Smooth muscle cell (in vitro differentiated cells): Measurements from ENCODE around the gene SSBP3. TPM values are rescaled to one million over a fixed set of nuclear protein-coding genes. Genes with fewer than 3 reads are reported as not detected.
A peak's percentile ranks its signal among the peaks of the same experiment; 100 is the strongest.
"Not testable (repeated sequence)": the region's sequence is repeated elsewhere in the genome, so short reads cannot be mapped to it uniquely, and the experiment has no call there.

Experiments
- DNase-seq: peaks from one replicate; lab custom pipeline; 2025; ENCODE audit not compliant: unreplicated experiment; lab: John Stamatoyannopoulos, UW
- H2AFZ ChIP-seq: fragments of 200-600 bp; sonication (generic); 2 replicates; pipeline ENCODE4 v1.6.0; 2016; ENCODE audit warnings: antibody characterized with exemption, low read depth, mild to moderate bottlenecking
- H3F3A ChIP-seq: fragments of 200-600 bp; sonication (generic); 2 replicates; pipeline ENCODE4 v1.6.0; 2017; ENCODE audit warnings: antibody characterized with exemption, low read depth
- H3K27ac ChIP-seq: fragments of 200-600 bp; sonication (generic); 2 replicates; pipeline ENCODE4 v1.5.1; 2016; ENCODE audit warnings: low read depth, mild to moderate bottlenecking
- H3K27me3 ChIP-seq: fragments of 200-600 bp; sonication (generic); 2 replicates; pipeline ENCODE4 v1.6.1; 2016; ENCODE audit warnings: low read depth, mild to moderate bottlenecking
- H3K36me3 ChIP-seq: fragments of 200-600 bp; sonication (generic); 2 replicates; pipeline ENCODE4 v1.5.1; 2016; ENCODE audit warnings: low read depth
- H3K4me1 ChIP-seq: fragments of 200-600 bp; sonication (generic); 2 replicates; pipeline ENCODE4 v1.5.1; 2016; ENCODE audit warnings: low read depth
- H3K4me2 ChIP-seq: fragments of 200-600 bp; sonication (generic); 2 replicates; pipeline ENCODE4 v1.6.0; 2016; ENCODE audit warnings: mild to moderate bottlenecking
- H3K4me3 ChIP-seq: fragments of 200-600 bp; sonication (generic); 2 replicates; pipeline ENCODE4 v1.5.1; 2016; ENCODE audit warnings: mild to moderate bottlenecking
- H3K79me2 ChIP-seq: fragments of 200-600 bp; sonication (generic); 2 replicates; pipeline ENCODE4 v1.6.0; 2016; ENCODE audit warnings: low read depth, mild to moderate bottlenecking
- H3K9ac ChIP-seq: fragments of 200-600 bp; sonication (generic); 2 replicates; pipeline ENCODE4 v1.6.0; 2016; ENCODE audit warnings: low read depth
- H3K9me3 ChIP-seq: fragments of 200-600 bp; sonication (generic); replicated peaks from 2 replicates; pipeline ENCODE4 v1.5.1; 2016; ENCODE audit warnings: low read depth
- H4K20me1 ChIP-seq: fragments of 200-600 bp; sonication (generic); 2 replicates; pipeline ENCODE4 v1.6.0; 2016; ENCODE audit warnings: low read depth
- CTCF ChIP-seq: fragments of 200-600 bp; sonication (generic); IDR thresholded peaks from 2 replicates; pipeline ENCODE4 v1.5.1; 2017; ENCODE audit warnings: borderline replicate concordance, mild to moderate bottlenecking, antibody characterized with exemption; ENCODE audit not compliant: insufficient read depth, poor library complexity, severe bottlenecking
- WGBS: methylation state at CpG from one replicate; pipeline ENCODE4 v1.1.7; 2016; ENCODE audit warnings: low lambda C conversion rate; 5-methylcytosine and 5-hydroxymethylcytosine counted together
- polyA plus RNA-seq: library from polyadenylated mRNA; unstranded; fragments of >200 nt; fragmentation: Nextera tagmentation; extraction: Ambion mirVana; gene quantifications from 2 replicates; pipeline ENCODE4 v1.2.1, GENCODE V29; 2016
- total RNA-seq: library from RNA; depleted of rRNA; stranded (reverse); fragments of >200 nt; gene quantifications from 2 replicates; pipeline ENCODE4 v1.2.3, GENCODE V29; 2014

SSBP3 gene
- total RNA-seq = 30.1 and 42.3 TPM in 2 replicates
- 23.6 and 26.5 TPM in 2 replicates for polyA plus RNA-seq

- Histone ChIP-seq H3K4me1 (peaks cover 29% of the 10 kb centered on the region), H3K36me3 (peaks cover under 1% of the 10 kb centered on the region), H3F3A (peaks cover 9% of the 10 kb centered on the region), H4K20me1 (peaks cover 38% of the 10 kb centered on the region), H3K4me2 (peak within 1 kb of the TSS; percentile 98), H3K9me3 (no peaks in the 10 kb centered on the region), H2AFZ (peak within 1 kb of the TSS; percentile 61), H3K4me3 (peak within 1 kb of the TSS; percentile 90), H3K9ac (peak within 1 kb of the TSS; percentile 82), H3K79me2 (peaks cover 30% of the 10 kb centered on the region), H3K27ac (peak within 1 kb of the TSS; percentile 98), H3K27me3 (no peaks in the 10 kb centered on the region)
- WGBS = 3% methylated on average over 15 of the region's 100 CpGs
- TF ChIP-seq CTCF = no peak
- DNase-seq = peak; percentile 74
Measured at GRCh38 chr1:54406339-54407153, at the start of gene SSBP3. Gene SSBP3, minus strand, starts transcription at chr1:54406394.

GRCh38 chr1:54453509-54453908 lies 47.3 kb upstream of the SSBP3 start:
- Histone ChIP-seq H3K36me3 (no peaks in the 10 kb centered on the region), H3K9me3 (no peaks in the 10 kb centered on the region), H2AFZ (no peak overlapping the region), H4K20me1 (no peaks in the 10 kb centered on the region), H3K4me3 (no peak overlapping the region), H3F3A (no peaks in the 10 kb centered on the region), H3K27me3 (no peaks in the 10 kb centered on the region), H3K4me1 (no peaks in the 10 kb centered on the region), H3K9ac (no peak overlapping the region), H3K79me2 (no peaks in the 10 kb centered on the region), H3K4me2 (no peak overlapping the region), H3K27ac (no peak overlapping the region)
- WGBS = 71% methylated on average over 2 of the region's 2 CpGs
- DNase-seq = no peak
- TF ChIP-seq CTCF = no peak

- no peaks in the 10 kb centered on the region for H3K9me3 ChIP-seq
- H3K9ac ChIP-seq = no peak overlapping the region
- H3F3A ChIP-seq = no peaks in the 10 kb centered on the region
- no peaks in the 10 kb centered on the region for H4K20me1 ChIP-seq
- no peak for TF ChIP-seq CTCF
- H3K4me2 ChIP-seq = no peak overlapping the region
- H3K4me1 ChIP-seq = no peaks in the 10 kb centered on the region
- 89% methylated on average over 3 of the region's 3 CpGs for WGBS
- no peak overlapping the region for H2AFZ ChIP-seq
- no peaks in the 10 kb centered on the region for H3K27me3 ChIP-seq
- no peak overlapping the region for H3K27ac ChIP-seq
- no peaks in the 10 kb centered on the region for H3K79me2 ChIP-seq
- no peak overlapping the region for H3K4me3 ChIP-seq
- no peak for DNase-seq
- H3K36me3 ChIP-seq = no peaks in the 10 kb centered on the region
Measured at GRCh38 chr1:54453022-54453421, 46.8 kb upstream of the SSBP3 start.

- not testable (repeated sequence) for H3K4me2 ChIP-seq, H2AFZ ChIP-seq, H3F3A ChIP-seq
Measured at GRCh38 chr1:54449431-54449830, 43.2 kb upstream of the SSBP3 start.

GRCh38 chr1:54448801-54449200 lies 42.6 kb upstream of the SSBP3 start:
- H3K9me3 ChIP-seq, H3K9ac ChIP-seq, H3K36me3 ChIP-seq, H3K4me1 ChIP-seq, H3K4me2 ChIP-seq, H3F3A ChIP-seq, H3K79me2 ChIP-seq, DNase-seq, H2AFZ ChIP-seq, H3K4me3 ChIP-seq, H3K27me3 ChIP-seq, H3K27ac ChIP-seq, H4K20me1 ChIP-seq: not testable (repeated sequence)
- 80% methylated on average over 8 of the region's 8 CpGs for WGBS

More at GRCh38 chr1:54449431-54449830, 43.2 kb upstream of the SSBP3 start:
- H4K20me1 ChIP-seq, DNase-seq, H3K4me3 ChIP-seq, H3K9ac ChIP-seq, H3K9me3 ChIP-seq, H3K36me3 ChIP-seq, H3K27me3 ChIP-seq, H3K79me2 ChIP-seq, H3K4me1 ChIP-seq, H3K27ac ChIP-seq: not testable (repeated sequence)
- 91% methylated on average over 4 of the region's 4 CpGs for WGBS

GRCh38 chr1:54447081-54447480 lies 40.9 kb upstream of the SSBP3 start:
- WGBS = 88% methylated on average over 2 of the region's 2 CpGs
- H2AFZ ChIP-seq, H3K27ac ChIP-seq, H3K9ac ChIP-seq, H3K4me3 ChIP-seq, H3K79me2 ChIP-seq, H3K4me2 ChIP-seq, H3K9me3 ChIP-seq, DNase-seq, H3K36me3 ChIP-seq, H3K27me3 ChIP-seq, H3K4me1 ChIP-seq, H4K20me1 ChIP-seq, H3F3A ChIP-seq: not testable (repeated sequence)
